Measurements from ENCODE around the gene PLAC9. TPM values are rescaled to one million over a fixed set of nuclear protein-coding genes. Genes with fewer than 3 reads are reported as not detected.

The PLAC9 gene
- polyA plus RNA-seq, 4 donors, result 4.6 to 22.2 (median 6.8) TPM; not detected in 1

GRCh38 chr10:80153460-80153859 is 20.9 kb downstream of the PLAC9 start:
- H3K9me3 ChIP-seq (ENCODE audit: control insufficient read depth in 2 of 2, insufficient read depth in 1 of 2, low read depth in 1 of 2, low read length in 1 of 2), result peaks cover 0 to 7% of the 10 kb centered on the region in 2 donors
- 79 to 93% (median 89%) methylated on average over 3 of the region's 3 CpGs for WGBS, 3 donors
- DNase-seq (no peak), FAIRE-seq (no peak)
- H3K4me1 ChIP-seq (ENCODE audit: control insufficient read depth in 3 of 3, insufficient read depth in 2 of 3, low read depth in 1 of 3, low read length in 2 of 3), result no peaks in the 10 kb centered on the region
- no peaks in the 10 kb centered on the region for H3K27me3 ChIP-seq (ENCODE audit: control insufficient read depth in 3 of 3, insufficient read depth in 3 of 3, low read length in 3 of 3)
- H3K36me3 ChIP-seq (ENCODE audit: control insufficient read depth in 3 of 3, insufficient read depth in 2 of 3, low read depth in 1 of 3, low read length in 3 of 3), result peaks cover 23 to 78% (median 33%) of the 10 kb centered on the region in 3 donors
- no peak overlapping the region for H3K27ac ChIP-seq (ENCODE audit: low read depth in 1 of 3, low read length in 2 of 3)
- H3K4me3 ChIP-seq (ENCODE audit: low read depth in 1 of 3, low read length in 3 of 3), result no peak overlapping the region

DNA sequence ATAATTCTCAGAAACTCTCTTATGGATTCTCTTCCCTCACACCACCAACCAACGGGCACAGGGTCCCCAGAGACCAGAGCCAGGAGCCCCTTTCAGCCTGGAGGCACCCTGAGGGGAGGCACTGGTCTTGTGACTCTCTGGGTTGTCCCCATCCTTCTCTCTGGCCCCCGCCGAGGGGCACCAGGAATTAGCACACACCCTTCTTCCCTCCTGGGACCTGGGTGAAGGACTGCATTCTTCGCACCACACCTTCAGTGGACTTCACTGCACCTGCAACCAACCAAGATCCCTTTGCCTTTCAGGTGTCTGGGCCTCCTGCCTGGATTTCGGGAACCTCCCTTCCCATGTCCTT is 22.1 kb downstream of the PLAC9 start:
- WGBS, 3 donors, result 86 to 94% (median 90%) methylated on average over 5 of the region's 5 CpGs
- Histone ChIP-seq H3K4me1 (ENCODE audit: control insufficient read depth in 3 of 3, insufficient read depth in 2 of 3, low read depth in 1 of 3, low read length in 2 of 3) (no peaks in the 10 kb centered on the region), H3K9me3 (ENCODE audit: control insufficient read depth in 2 of 2, insufficient read depth in 1 of 2, low read depth in 1 of 2, low read length in 1 of 2) (peaks cover 0 to 7% of the 10 kb centered on the region in 2 donors), H3K36me3 (ENCODE audit: control insufficient read depth in 3 of 3, insufficient read depth in 2 of 3, low read depth in 1 of 3, low read length in 3 of 3) (peaks cover 23 to 87% (median 38%) of the 10 kb centered on the region in 3 donors), H3K27me3 (ENCODE audit: control insufficient read depth in 3 of 3, insufficient read depth in 3 of 3, low read length in 3 of 3) (no peaks in the 10 kb centered on the region), H3K4me3 (ENCODE audit: low read depth in 1 of 3, low read length in 3 of 3) (no peak overlapping the region), H3K27ac (ENCODE audit: low read depth in 1 of 3, low read length in 2 of 3) (no peak overlapping the region)
- FAIRE-seq (no peak), DNase-seq (no peak)

DNA sequence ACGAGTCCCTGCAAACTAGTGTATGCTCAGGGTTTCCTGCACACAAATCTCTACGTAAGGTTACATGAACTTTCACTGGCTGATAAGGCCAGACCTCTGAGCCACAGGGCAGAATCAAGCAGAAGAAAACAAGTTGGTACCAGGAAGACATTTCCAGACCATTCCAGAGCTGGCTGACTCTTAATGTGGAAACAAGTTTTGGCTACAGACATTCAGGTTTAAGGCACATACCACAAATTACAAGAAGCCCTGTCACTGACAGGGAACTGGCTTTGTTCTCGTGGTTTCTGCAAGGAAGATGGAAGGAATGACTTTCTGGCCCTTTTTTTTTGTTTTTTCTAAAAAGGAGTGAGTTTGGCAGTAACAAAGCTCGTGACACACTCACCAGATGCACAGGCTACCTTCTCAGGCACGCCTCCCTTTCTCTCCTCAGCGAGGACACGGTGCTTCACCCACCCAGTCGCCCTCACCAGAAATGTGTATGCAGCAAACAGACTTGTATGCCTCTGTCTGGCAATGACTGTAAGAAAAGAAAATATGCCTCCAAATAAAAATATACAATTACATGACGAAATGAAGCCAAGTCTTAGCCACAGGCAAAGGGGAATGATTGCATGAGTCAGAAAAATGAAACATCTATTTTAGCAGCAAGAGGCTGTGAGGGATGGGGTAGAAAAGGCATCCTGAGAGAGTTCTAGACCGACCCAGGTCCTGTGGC is 22.6 kb downstream of the PLAC9 start:
- FAIRE-seq, result no peak
- Histone ChIP-seq H3K9me3 (ENCODE audit: control insufficient read depth in 2 of 2, insufficient read depth in 1 of 2, low read depth in 1 of 2, low read length in 1 of 2) (peaks cover 0 to 2% of the 10 kb centered on the region in 2 donors), H3K4me1 (ENCODE audit: control insufficient read depth in 3 of 3, insufficient read depth in 2 of 3, low read depth in 1 of 3, low read length in 2 of 3) (no peaks in the 10 kb centered on the region), H3K4me3 (ENCODE audit: low read depth in 1 of 3, low read length in 3 of 3) (no peak overlapping the region), H3K27ac (ENCODE audit: low read depth in 1 of 3, low read length in 2 of 3) (no peak overlapping the region), H3K36me3 (ENCODE audit: control insufficient read depth in 3 of 3, insufficient read depth in 2 of 3, low read depth in 1 of 3, low read length in 3 of 3) (peaks cover 23 to 85% (median 38%) of the 10 kb centered on the region in 3 donors), H3K27me3 (ENCODE audit: control insufficient read depth in 3 of 3, insufficient read depth in 3 of 3, low read length in 3 of 3) (no peaks in the 10 kb centered on the region)
- 80 to 89% (median 88%) methylated on average over 10 of the region's 10 CpGs for WGBS, 3 donors
- DNase-seq, result no peak

GRCh38 chr10:80155696-80156215 is 23.2 kb downstream of the PLAC9 start:
- peaks cover 23 to 88% (median 43%) of the 10 kb centered on the region in 3 donors for H3K36me3 ChIP-seq (ENCODE audit: control insufficient read depth in 3 of 3, insufficient read depth in 2 of 3, low read depth in 1 of 3, low read length in 3 of 3)
- H3K4me3 ChIP-seq (ENCODE audit: low read depth in 1 of 3, low read length in 3 of 3), result no peak overlapping the region
- no peaks in the 10 kb centered on the region for H3K9me3 ChIP-seq (ENCODE audit: control insufficient read depth in 2 of 2, insufficient read depth in 1 of 2, low read depth in 1 of 2, low read length in 1 of 2)
- H3K4me1 ChIP-seq (ENCODE audit: control insufficient read depth in 3 of 3, insufficient read depth in 2 of 3, low read depth in 1 of 3, low read length in 2 of 3), result no peaks in the 10 kb centered on the region
- H3K27ac ChIP-seq (ENCODE audit: low read depth in 1 of 3, low read length in 2 of 3), result no peak overlapping the region
- FAIRE-seq (no peak), DNase-seq (no peak)
- H3K27me3 ChIP-seq (ENCODE audit: control insufficient read depth in 3 of 3, insufficient read depth in 3 of 3, low read length in 3 of 3), result no peaks in the 10 kb centered on the region
- WGBS, 3 donors, result 87 to 91% (median 87%) methylated on average over 8 of the region's 8 CpGs

DNA sequence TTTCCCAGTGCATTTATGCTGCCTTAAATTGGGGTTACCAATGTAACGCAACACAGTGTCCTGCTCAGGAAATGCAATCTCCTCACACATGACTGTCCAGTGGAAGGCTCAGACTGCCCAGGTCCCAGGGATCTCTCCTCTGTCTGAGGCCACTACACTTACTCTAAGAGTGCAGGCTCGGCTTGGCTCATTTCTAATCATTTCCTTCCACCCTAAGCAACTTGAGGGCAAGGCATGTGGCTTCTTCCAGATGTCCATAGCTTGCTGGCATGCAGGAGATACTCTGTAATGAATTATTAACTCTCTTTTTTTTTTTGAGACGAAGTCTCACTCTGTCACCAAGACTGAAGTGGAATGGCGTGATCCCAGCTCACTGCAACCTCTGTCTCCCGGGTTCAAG is 23.7 kb downstream of the PLAC9 start:
- peaks cover 25 to 92% (median 45%) of the 10 kb centered on the region in 3 donors for H3K36me3 ChIP-seq (ENCODE audit: control insufficient read depth in 3 of 3, insufficient read depth in 2 of 3, low read depth in 1 of 3, low read length in 3 of 3)
- no peak overlapping the region for H3K27ac ChIP-seq (ENCODE audit: low read depth in 1 of 3, low read length in 2 of 3)
- WGBS, 3 donors, result 82 to 94% (median 86%) methylated on average over 5 of the region's 5 CpGs
- no peaks in the 10 kb centered on the region for H3K9me3 ChIP-seq (ENCODE audit: control insufficient read depth in 2 of 2, insufficient read depth in 1 of 2, low read depth in 1 of 2, low read length in 1 of 2)
- no peaks in the 10 kb centered on the region for H3K27me3 ChIP-seq (ENCODE audit: control insufficient read depth in 3 of 3, insufficient read depth in 3 of 3, low read length in 3 of 3)
- H3K4me1 ChIP-seq (ENCODE audit: control insufficient read depth in 3 of 3, insufficient read depth in 2 of 3, low read depth in 1 of 3, low read length in 2 of 3), result no peaks in the 10 kb centered on the region
- FAIRE-seq (no peak), DNase-seq (no peak)
- H3K4me3 ChIP-seq (ENCODE audit: low read depth in 1 of 3, low read length in 3 of 3), result no peak overlapping the region

DNA sequence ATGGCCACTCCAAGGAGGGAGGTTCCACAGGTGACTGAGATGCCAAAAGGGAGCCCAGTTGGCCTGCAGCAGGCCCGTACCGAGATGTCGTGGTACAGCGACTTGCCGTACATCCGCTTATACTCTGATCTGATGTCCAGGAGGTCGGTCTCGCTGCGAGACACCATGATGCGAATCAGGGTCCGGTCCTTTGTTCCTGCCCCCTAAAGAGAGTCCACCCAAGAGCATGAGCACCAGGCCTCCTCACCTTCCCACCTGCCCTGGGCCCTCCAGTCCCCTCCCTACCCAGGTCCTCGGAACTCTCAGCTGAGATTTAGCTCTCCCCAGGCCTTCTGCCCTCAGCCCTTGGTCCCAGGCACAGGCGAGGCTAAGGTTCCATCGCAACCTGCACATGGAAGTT is 25.0 kb downstream of the PLAC9 start:
- no peaks in the 10 kb centered on the region for H3K27me3 ChIP-seq (ENCODE audit: control insufficient read depth in 3 of 3, insufficient read depth in 3 of 3, low read length in 3 of 3)
- H3K4me1 ChIP-seq (ENCODE audit: control insufficient read depth in 3 of 3, insufficient read depth in 2 of 3, low read depth in 1 of 3, low read length in 2 of 3), result no peaks in the 10 kb centered on the region
- no peaks in the 10 kb centered on the region for H3K9me3 ChIP-seq (ENCODE audit: control insufficient read depth in 2 of 2, insufficient read depth in 1 of 2, low read depth in 1 of 2, low read length in 1 of 2)
- FAIRE-seq, result no peak
- H3K4me3 ChIP-seq (ENCODE audit: low read depth in 1 of 3, low read length in 3 of 3), result no peak overlapping the region
- H3K27ac ChIP-seq (ENCODE audit: low read depth in 1 of 3, low read length in 2 of 3), result peak overlapping the region in 1 of 3 donors; percentile 19
- peaks cover 24 to 94% (median 54%) of the 10 kb centered on the region in 3 donors for H3K36me3 ChIP-seq (ENCODE audit: control insufficient read depth in 3 of 3, insufficient read depth in 2 of 3, low read depth in 1 of 3, low read length in 3 of 3)
- WGBS, 3 donors, result 96 to 97% (median 97%) methylated on average over 14 of the region's 14 CpGs
- DNase-seq, result no peak

DNA sequence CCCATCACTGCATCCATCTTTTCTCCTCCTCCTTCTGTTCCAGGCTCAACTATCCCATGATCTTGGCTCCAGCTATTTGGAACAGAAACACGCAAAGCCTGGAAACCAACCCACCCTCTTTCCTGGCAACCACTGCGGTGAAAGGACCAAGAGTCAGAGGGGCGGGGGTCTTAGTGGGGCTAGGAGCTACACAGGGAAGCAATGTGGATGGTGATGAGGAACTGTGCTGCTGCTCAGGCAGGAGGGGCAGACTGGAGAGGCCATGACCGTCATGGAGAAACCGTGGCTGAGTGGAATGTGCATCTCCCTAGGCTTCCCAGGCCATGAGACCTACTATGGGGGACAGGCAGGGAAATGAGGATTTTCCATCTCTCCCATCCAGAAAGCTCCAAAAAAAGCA is 25.6 kb downstream of the PLAC9 start:
- H3K36me3 ChIP-seq (ENCODE audit: control insufficient read depth in 3 of 3, insufficient read depth in 2 of 3, low read depth in 1 of 3, low read length in 3 of 3), result peaks cover 23 to 92% (median 56%) of the 10 kb centered on the region in 3 donors
- H3K27ac ChIP-seq (ENCODE audit: low read depth in 1 of 3, low read length in 2 of 3), result peak overlapping the region in 1 of 3 donors; percentile 49

GRCh38 chr10:80158598-80159127 is 26.1 kb downstream of the PLAC9 start:
- Histone ChIP-seq H3K36me3 (ENCODE audit: control insufficient read depth in 3 of 3, insufficient read depth in 2 of 3, low read depth in 1 of 3, low read length in 3 of 3) (peaks cover 22 to 92% (median 54%) of the 10 kb centered on the region in 3 donors), H3K4me3 (ENCODE audit: low read depth in 1 of 3, low read length in 3 of 3) (no peak overlapping the region), H3K4me1 (ENCODE audit: control insufficient read depth in 3 of 3, insufficient read depth in 2 of 3, low read depth in 1 of 3, low read length in 2 of 3) (no peaks in the 10 kb centered on the region), H3K27ac (ENCODE audit: low read depth in 1 of 3, low read length in 2 of 3) (peak overlapping the region in 2 of 3 donors; percentile 14 to 49), H3K27me3 (ENCODE audit: control insufficient read depth in 3 of 3, insufficient read depth in 3 of 3, low read length in 3 of 3) (no peaks in the 10 kb centered on the region), H3K9me3 (ENCODE audit: control insufficient read depth in 2 of 2, insufficient read depth in 1 of 2, low read depth in 1 of 2, low read length in 1 of 2) (no peaks in the 10 kb centered on the region)
- DNase-seq (peak in 1 of 2 donors; percentile 26), FAIRE-seq (no peak)
- WGBS, 3 donors, result 53 to 80% (median 64%) methylated on average over 14 of the region's 14 CpGs

More for the DNA sequence above, 25.6 kb downstream of the PLAC9 start:
- WGBS, 3 donors, result 77 to 93% (median 91%) methylated on average over 5 of the region's 5 CpGs
- H3K4me3 ChIP-seq (ENCODE audit: low read depth in 1 of 3, low read length in 3 of 3), result no peak overlapping the region
- FAIRE-seq, result no peak
- no peaks in the 10 kb centered on the region for H3K27me3 ChIP-seq (ENCODE audit: control insufficient read depth in 3 of 3, insufficient read depth in 3 of 3, low read length in 3 of 3)
- no peaks in the 10 kb centered on the region for H3K4me1 ChIP-seq (ENCODE audit: control insufficient read depth in 3 of 3, insufficient read depth in 2 of 3, low read depth in 1 of 3, low read length in 2 of 3)
- H3K9me3 ChIP-seq (ENCODE audit: control insufficient read depth in 2 of 2, insufficient read depth in 1 of 2, low read depth in 1 of 2, low read length in 1 of 2), result no peaks in the 10 kb centered on the region
- no peak for DNase-seq
